Neural progenitor cell (in vitro differentiated cells): ENCODE results near the gene TRAPPC12. TPM values are rescaled to one million over a fixed set of nuclear protein-coding genes. Genes with fewer than 3 reads are reported as not detected.

ENCODE experiments used
- DNase-seq: peaks from one replicate; pipeline ENCODE4 v3.0.0-alpha.2; 2016; ENCODE audit warnings: low spot score
- H2AFZ ChIP-seq: fragments of 200-600 bp; sonication (generic); replicated peaks from 2 replicates; pipeline ENCODE4 v1.6.1; 2016; ENCODE audit warnings: antibody characterized with exemption
- H3F3A ChIP-seq: fragments of 200-600 bp; sonication (generic); 2 replicates; pipeline ENCODE4 v1.6.1; 2016; ENCODE audit warnings: antibody characterized with exemption, low read depth
- H3K27ac ChIP-seq: fragments of 200-600 bp; sonication (generic); 2 replicates; pipeline ENCODE4 v1.5.1; 2016; ENCODE audit warnings: mild to moderate bottlenecking
- H3K27me3 ChIP-seq: fragments of 200-600 bp; sonication (generic); 2 replicates; pipeline ENCODE4 v1.6.1; 2016; ENCODE audit warnings: mild to moderate bottlenecking, moderate library complexity
- H3K36me3 ChIP-seq: fragments of 200-600 bp; sonication (generic); 2 replicates; pipeline ENCODE4 v1.5.1; 2016
- H3K4me1 ChIP-seq: fragments of 200-600 bp; sonication (generic); 2 replicates; pipeline ENCODE4 v1.6.1; 2016; ENCODE audit warnings: mixed run types
- H3K4me2 ChIP-seq: fragments of 200-600 bp; sonication (generic); 2 replicates; pipeline ENCODE4 v1.6.1; 2016
- H3K4me3 ChIP-seq: fragments of 200-600 bp; sonication (generic); 2 replicates; pipeline ENCODE4 v1.5.1; 2016
- H3K79me2 ChIP-seq: fragments of 200-600 bp; sonication (generic); 2 replicates; pipeline ENCODE4 v1.6.1; 2016; ENCODE audit warnings: low read depth
- H3K9ac ChIP-seq: fragments of 200-600 bp; sonication (generic); 2 replicates; pipeline ENCODE4 v1.6.1; 2016
- H3K9me3 ChIP-seq: fragments of 200-600 bp; sonication (generic); 2 replicates; pipeline ENCODE4 v1.5.1; 2016; ENCODE audit warnings: low read depth
- H4K20me1 ChIP-seq: fragments of 200-600 bp; sonication (generic); 2 replicates; pipeline ENCODE4 v1.6.1; 2016; ENCODE audit warnings: low read depth
- H3K27ac Mint-ChIP-seq: 3 replicates; pipeline ENCODE4 v1.8.0; 2021; ENCODE audit warnings: mixed read lengths
- H3K27me3 Mint-ChIP-seq: 2 replicates; pipeline ENCODE4 v1.8.0; 2022; ENCODE audit warnings: low read depth, mild to moderate bottlenecking, inconsistent platforms, moderate library complexity, mixed read lengths; ENCODE audit not compliant: insufficient read depth
- H3K36me3 Mint-ChIP-seq: 3 replicates; pipeline ENCODE4 v1.8.0; 2021; ENCODE audit warnings: mixed read lengths
- H3K4me1 Mint-ChIP-seq: 3 replicates; pipeline ENCODE4 v1.8.0; 2021; ENCODE audit warnings: mixed read lengths
- H3K4me3 Mint-ChIP-seq: 3 replicates; pipeline ENCODE4 v1.8.0; 2021; ENCODE audit warnings: mild to moderate bottlenecking, moderate library complexity, mixed read lengths
- H3K9me3 Mint-ChIP-seq: 3 replicates; pipeline ENCODE4 v1.8.0; 2020; ENCODE audit warnings: mixed read lengths
- EZH2 ChIP-seq: fragments of 200-600 bp; sonication (generic); IDR thresholded peaks from 2 replicates; pipeline ENCODE4 v1.6.1; 2017; ENCODE audit warnings: antibody characterized with exemption, mild to moderate bottlenecking, moderate library complexity
- EZH2phosphoT487 ChIP-seq: fragments of 200-600 bp; sonication (generic); IDR thresholded peaks from 2 replicates; pipeline ENCODE4 v1.6.1; 2017; ENCODE audit warnings: antibody characterized with exemption
- total RNA-seq: library from RNA; depleted of rRNA; stranded (reverse); fragments of >200 nt; gene quantifications from 2 replicates; pipeline ENCODE4 v1.2.3, GENCODE V29; 2015; ENCODE audit warnings: low replicate concordance
- TF ChIP-seq, protein P1 (sequence below): fragments of 200-600 bp; sonication (generic); IDR thresholded peaks from 2 replicates; pipeline ENCODE4 v1.5.1; 2017; ENCODE audit warnings: antibody characterized with exemption, mild to moderate bottlenecking

Gene TRAPPC12
- total RNA-seq, 1 donor from 2014 or later = 59.5 TPM

DNA sequence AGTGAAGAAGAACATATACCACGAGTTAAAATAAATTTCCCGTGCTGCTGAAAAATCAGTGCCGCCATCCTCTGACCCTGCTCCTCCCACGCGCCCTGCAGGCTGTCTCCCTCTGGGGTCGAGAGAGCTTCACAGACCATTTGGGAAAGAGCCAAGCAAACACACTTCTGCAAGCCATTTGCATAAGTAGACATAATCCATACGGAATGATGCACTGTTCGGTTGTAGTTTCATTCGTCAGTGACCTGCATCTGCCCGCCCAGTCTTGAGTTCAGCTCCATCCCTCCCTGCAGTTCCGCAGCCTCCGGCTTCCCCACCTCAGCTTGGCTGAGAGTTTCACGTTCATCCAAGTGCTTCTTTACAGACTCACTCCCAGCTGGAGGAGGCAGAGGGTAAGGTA is 69.6 kb downstream of the TRAPPC12 start:
- H3K27me3 ChIP-seq = no peaks in the 10 kb centered on the region
- Mint-ChIP-seq H3K4me3 (no peak overlapping the region), H3K27ac (peak overlapping the region; percentile 94), H3K36me3 (peaks cover 36% of the 10 kb centered on the region), H3K4me1 (peaks cover 43% of the 10 kb centered on the region), H3K9me3 (no peaks in the 10 kb centered on the region), H3K27me3 (peaks cover 4% of the 10 kb centered on the region)
- no peaks in the 10 kb centered on the region for H3K36me3 ChIP-seq
- H3K9ac ChIP-seq = no peak overlapping the region
- DNase-seq = no peak
- H3K4me2 ChIP-seq = no peak overlapping the region
- H2AFZ ChIP-seq = no peak overlapping the region
- H3K4me1 ChIP-seq = no peaks in the 10 kb centered on the region
- H3K79me2 ChIP-seq = no peaks in the 10 kb centered on the region
- no peak overlapping the region for H3K27ac ChIP-seq
- no peak overlapping the region for H3K4me3 ChIP-seq
- H3F3A ChIP-seq = no peaks in the 10 kb centered on the region
- H3K9me3 ChIP-seq = no peaks in the 10 kb centered on the region
- H4K20me1 ChIP-seq = peaks cover 8% of the 10 kb centered on the region
- TF ChIP-seq EZH2phosphoT487 (no peak), EZH2 (no peak)
- TF ChIP-seq, protein P1, sequence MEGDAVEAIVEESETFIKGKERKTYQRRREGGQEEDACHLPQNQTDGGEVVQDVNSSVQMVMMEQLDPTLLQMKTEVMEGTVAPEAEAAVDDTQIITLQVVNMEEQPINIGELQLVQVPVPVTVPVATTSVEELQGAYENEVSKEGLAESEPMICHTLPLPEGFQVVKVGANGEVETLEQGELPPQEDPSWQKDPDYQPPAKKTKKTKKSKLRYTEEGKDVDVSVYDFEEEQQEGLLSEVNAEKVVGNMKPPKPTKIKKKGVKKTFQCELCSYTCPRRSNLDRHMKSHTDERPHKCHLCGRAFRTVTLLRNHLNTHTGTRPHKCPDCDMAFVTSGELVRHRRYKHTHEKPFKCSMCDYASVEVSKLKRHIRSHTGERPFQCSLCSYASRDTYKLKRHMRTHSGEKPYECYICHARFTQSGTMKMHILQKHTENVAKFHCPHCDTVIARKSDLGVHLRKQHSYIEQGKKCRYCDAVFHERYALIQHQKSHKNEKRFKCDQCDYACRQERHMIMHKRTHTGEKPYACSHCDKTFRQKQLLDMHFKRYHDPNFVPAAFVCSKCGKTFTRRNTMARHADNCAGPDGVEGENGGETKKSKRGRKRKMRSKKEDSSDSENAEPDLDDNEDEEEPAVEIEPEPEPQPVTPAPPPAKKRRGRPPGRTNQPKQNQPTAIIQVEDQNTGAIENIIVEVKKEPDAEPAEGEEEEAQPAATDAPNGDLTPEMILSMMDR = no peak

DNA sequence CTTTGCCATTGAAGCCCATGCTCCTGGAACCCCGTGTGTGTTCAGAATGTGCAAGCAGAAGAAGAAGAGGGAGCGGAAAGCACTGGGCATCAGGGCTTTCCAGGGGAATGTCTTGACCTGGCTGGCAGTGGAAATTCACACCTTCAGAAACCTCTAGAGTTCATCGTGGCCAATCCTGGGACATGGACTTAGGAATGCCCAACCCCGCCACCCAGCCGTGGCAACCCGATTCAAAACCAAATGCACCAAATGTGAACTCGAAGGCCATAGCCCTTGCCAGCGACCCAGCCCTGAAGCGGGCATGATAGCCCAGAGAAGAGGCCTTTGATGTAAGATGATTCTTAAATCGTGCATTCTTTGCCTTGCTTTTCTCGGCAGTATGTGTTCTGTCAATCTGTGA is 70.4 kb downstream of the TRAPPC12 start:
- peaks cover 36% of the 10 kb centered on the region for H3K36me3 Mint-ChIP-seq
- no peak overlapping the region for H3K27ac Mint-ChIP-seq
- no peaks in the 10 kb centered on the region for H3K36me3 ChIP-seq
- H3K9me3 Mint-ChIP-seq = no peaks in the 10 kb centered on the region
- no peak for DNase-seq
- peaks cover 4% of the 10 kb centered on the region for H3K27me3 Mint-ChIP-seq
- peaks cover 8% of the 10 kb centered on the region for H4K20me1 ChIP-seq
- H3K4me3 ChIP-seq = no peak overlapping the region
- H3K9ac ChIP-seq = no peak overlapping the region
- no peaks in the 10 kb centered on the region for H3K9me3 ChIP-seq
- H2AFZ ChIP-seq = no peak overlapping the region
- TF ChIP-seq, protein P1 = no peak
- no peaks in the 10 kb centered on the region for H3K79me2 ChIP-seq
- no peaks in the 10 kb centered on the region for H3K27me3 ChIP-seq
- H3K4me2 ChIP-seq = no peak overlapping the region
- no peaks in the 10 kb centered on the region for H3K4me1 ChIP-seq
- no peak overlapping the region for H3K4me3 Mint-ChIP-seq
- no peaks in the 10 kb centered on the region for H3F3A ChIP-seq
- H3K4me1 Mint-ChIP-seq = peaks cover 43% of the 10 kb centered on the region
- H3K27ac ChIP-seq = no peak overlapping the region

DNA sequence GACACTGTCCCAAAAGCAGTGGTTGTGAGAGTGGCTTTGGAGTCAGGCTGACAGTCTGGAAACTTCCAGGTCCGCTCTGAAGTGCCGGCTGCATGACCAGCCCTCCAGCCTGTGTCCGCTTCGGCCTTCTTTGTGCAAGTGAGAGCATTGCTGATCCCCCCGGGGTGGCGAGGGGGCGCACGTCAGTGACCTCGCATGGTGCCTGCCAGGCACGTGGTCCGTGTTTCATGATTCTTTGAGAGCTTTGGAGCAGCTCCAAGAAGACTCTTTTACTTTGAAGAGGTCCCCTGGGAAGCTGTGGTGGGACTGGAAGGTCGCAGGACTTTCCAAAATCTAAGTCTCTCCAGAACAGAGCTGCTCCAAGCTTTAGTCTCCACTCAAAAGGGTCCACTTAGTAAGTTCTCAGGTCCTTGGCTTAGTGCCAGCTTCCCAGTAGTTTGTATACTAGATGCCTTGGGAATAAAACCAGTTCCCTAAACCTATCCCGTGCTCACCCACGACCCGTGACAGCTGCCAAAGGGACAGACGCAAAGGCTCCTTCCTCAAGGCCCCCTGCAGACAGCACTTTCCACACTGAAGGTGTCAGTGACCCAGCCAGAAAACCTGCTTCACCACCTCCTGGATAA is 71.0 kb downstream of the TRAPPC12 start:
- H3K4me2 ChIP-seq = no peak overlapping the region
- H3K79me2 ChIP-seq = no peaks in the 10 kb centered on the region
- H3K9me3 Mint-ChIP-seq = no peaks in the 10 kb centered on the region
- peaks cover 40% of the 10 kb centered on the region for H3K36me3 Mint-ChIP-seq
- H3F3A ChIP-seq = no peaks in the 10 kb centered on the region
- H3K36me3 ChIP-seq = no peaks in the 10 kb centered on the region
- peaks cover 43% of the 10 kb centered on the region for H3K4me1 Mint-ChIP-seq
- no peaks in the 10 kb centered on the region for H3K9me3 ChIP-seq
- no peak overlapping the region for H3K4me3 ChIP-seq
- H3K27ac Mint-ChIP-seq = no peak overlapping the region
- no peaks in the 10 kb centered on the region for H3K27me3 ChIP-seq
- H3K9ac ChIP-seq = no peak overlapping the region
- DNase-seq = no peak
- H4K20me1 ChIP-seq = peaks cover 8% of the 10 kb centered on the region
- H2AFZ ChIP-seq = no peak overlapping the region
- H3K27ac ChIP-seq = no peak overlapping the region
- H3K4me3 Mint-ChIP-seq = no peak overlapping the region
- TF ChIP-seq, protein P1 = no peak
- TF ChIP-seq EZH2phosphoT487 (no peak), EZH2 (no peak)
- peaks cover 4% of the 10 kb centered on the region for H3K27me3 Mint-ChIP-seq
- H3K4me1 ChIP-seq = no peaks in the 10 kb centered on the region
